GM18868 (cell line): ENCODE results near the gene CXXC5.

Experiments used
- ATAC-seq: cut with Tn5 transposase; IDR thresholded peaks from one replicate; pipeline ENCODE4 v1.9.1; 2021; ENCODE audit warnings: mild to moderate bottlenecking, moderate library complexity; ENCODE audit not compliant: unreplicated experiment

Gene CXXC5

GRCh38 chr5:139664086-139664693, 16.0 kb downstream of the CXXC5 start:
- peak; percentile 50 for ATAC-seq

GRCh38 chr5:139664727-139665351, 16.7 kb downstream of the CXXC5 start:
- no peak for ATAC-seq

- no peak for ATAC-seq
Observed at GRCh38 chr5:139665626-139666025, 17.5 kb downstream of the CXXC5 start.

DNA sequence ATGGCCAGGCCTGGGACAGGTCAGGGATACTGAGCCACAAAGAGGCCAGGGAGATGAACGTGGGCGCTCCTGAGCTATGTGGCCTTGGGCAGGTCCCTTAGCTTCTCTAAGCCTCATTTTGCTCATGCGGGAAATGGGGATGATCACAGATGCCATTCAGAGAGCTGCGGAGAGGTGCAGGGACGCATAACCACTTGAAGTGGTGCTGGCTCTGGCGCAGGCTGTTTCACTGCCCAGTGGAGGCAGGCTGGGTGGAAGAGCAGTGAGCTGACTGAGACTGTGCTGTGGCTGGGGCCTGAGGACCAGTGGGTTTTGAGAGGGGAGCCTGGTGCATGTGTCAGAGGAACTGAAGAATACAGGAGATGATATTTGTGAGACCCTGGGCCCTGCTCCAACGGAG, 18.4 kb downstream of the CXXC5 start:
- no peak for ATAC-seq

GRCh38 chr5:139667001-139667729, 19.0 kb downstream of the CXXC5 start:
- no peak for ATAC-seq

- ATAC-seq, result no peak
Observed at GRCh38 chr5:139667730-139668063, 19.5 kb downstream of the CXXC5 start.

- no peak for ATAC-seq
Observed at GRCh38 chr5:139668064-139668880, 20.1 kb downstream of the CXXC5 start.

GRCh38 chr5:139668924-139669661, 20.9 kb downstream of the CXXC5 start:
- ATAC-seq, result no peak

GRCh38 chr5:139669662-139670368, 21.7 kb downstream of the CXXC5 start:
- peak; percentile 21 for ATAC-seq

GRCh38 chr5:139670369-139671095, 22.4 kb downstream of the CXXC5 start:
- ATAC-seq, result peak; percentile 47

DNA sequence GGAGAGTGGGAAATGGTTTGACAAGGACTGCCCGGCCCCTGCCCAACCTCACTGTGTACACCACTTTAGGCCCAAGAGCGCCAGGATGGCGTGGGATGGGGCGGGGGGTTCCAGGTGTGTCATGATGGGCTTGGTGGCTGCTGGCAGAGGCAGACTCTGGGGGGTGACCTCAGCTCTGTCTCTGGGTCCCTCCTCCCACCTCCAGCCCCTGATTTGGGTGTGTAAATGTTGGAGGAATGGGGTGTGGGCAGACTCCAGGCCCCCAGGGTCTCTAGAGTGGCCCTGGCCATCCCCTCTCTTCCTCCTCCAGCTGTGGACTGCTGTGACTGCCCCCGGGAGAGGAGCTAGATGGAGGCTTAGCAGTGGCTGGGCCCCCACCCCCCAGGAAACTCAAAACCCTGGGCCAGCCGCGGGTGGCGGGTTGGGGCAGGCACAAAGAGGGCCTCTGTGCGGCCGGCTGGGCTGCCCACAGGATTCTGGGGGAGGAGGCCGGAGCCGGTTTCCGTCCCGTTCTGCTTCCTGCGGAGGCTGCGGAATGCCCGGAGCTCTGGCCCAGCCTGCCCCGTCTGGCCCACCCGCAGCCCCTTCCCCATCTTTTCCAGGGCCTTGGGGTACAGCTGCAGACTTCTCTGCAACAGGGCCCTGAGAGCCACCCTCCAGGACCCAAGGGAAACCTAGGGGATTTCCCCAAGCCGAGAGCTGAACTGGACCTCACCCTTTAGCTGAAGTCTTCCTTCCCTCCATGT, 23.1 kb downstream of the CXXC5 start:
- ATAC-seq, result no peak

DNA sequence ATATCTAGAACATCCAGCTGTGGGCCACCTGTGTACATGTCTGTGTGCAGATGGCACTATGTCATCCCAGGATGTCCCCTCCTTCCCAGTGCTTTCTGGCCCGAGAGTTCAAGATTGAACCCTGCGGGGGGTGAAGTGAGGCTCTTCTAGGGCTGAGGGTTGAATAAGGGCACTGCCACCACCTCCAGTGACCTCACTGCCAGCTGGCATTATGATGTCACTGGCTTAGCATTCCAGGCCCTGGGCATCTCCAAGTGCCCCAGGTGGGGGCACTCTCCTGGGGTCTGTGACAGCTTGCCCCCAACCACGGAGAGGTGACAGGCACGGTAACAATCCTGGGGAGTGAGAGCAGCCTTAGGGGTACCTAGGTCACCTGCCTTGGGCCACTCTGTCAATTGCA, 27.1 kb downstream of the CXXC5 start:
- no peak for ATAC-seq

- ATAC-seq, result no peak
Observed at GRCh38 chr5:139675825-139676224, 27.7 kb downstream of the CXXC5 start.

DNA sequence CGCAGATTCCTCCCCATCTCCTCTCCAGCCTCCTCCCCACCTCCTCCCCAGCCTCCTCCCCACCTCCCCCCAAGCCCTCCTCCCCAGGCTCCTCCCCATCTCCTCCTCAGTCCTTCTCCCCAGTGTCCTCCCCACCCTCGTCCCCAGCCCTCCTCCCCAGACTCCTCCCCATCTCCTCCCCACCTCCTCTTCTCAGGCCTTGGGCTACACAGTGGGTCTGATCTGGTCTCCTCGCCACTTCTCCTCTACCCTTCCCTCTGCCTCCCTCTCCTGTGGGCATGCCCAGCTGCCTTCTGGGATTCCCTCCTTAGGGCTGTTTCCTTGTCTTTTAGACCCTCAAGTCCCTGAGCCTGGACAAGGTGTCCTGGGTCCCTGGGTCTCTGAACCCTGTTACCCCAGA, 28.3 kb downstream of the CXXC5 start:
- no peak for ATAC-seq

- ATAC-seq, result no peak
Observed at GRCh38 chr5:139676951-139677735, 29.0 kb downstream of the CXXC5 start.

GRCh38 chr5:139677736-139678613, 29.8 kb downstream of the CXXC5 start:
- ATAC-seq, result no peak
